NCI-H524 (cell line): Measurements from ENCODE around the gene KIR2DL3.

Source experiments
- DNase-seq, 2 experiments: peaks; one replicate each; lab custom pipeline; 2025; lab: John Stamatoyannopoulos, UW

KIR2DL3 gene

GRCh38 chr19:54795758-54796157 is 57.4 kb downstream of the KIR2DL3 start:
- no peak for DNase-seq
